K562 (cell line): ENCODE results near the gene FBLN7. TPM values are rescaled to one million over a fixed set of nuclear protein-coding genes. Genes with fewer than 3 reads are reported as not detected.

ENCODE experiments used
- FOXJ2 ChIP-seq: fragments of 200-800 bp; sonication (Bioruptor generic); IDR thresholded peaks from 2 replicates; pipeline ENCODE4 v1.6.1; 2016; ENCODE audit warnings: missing genetic modification characterization, missing compliant biosample characterization
- GABPA ChIP-seq: fragments of 200-800 bp; sonication (Bioruptor generic); conservative IDR thresholded peaks from 2 replicates; pipeline ENCODE4 v1.6.1; 2016; ENCODE audit warnings: low read depth, missing genetic modification characterization, missing compliant biosample characterization
- GTF3C2 ChIP-seq: IDR thresholded peaks from 3 replicates; pipeline ENCODE4 v1.6.1; 2011; ENCODE audit warnings: borderline replicate concordance, mild to moderate bottlenecking, moderate library complexity; ENCODE audit not compliant: insufficient read length; ENCODE audit errors: extremely low read depth
- NUFIP1 ChIP-seq: fragments of 450-650 bp; IDR thresholded peaks from 2 replicates; pipeline ENCODE4 v1.6.1; 2018; ENCODE audit not compliant: partially characterized antibody
- RBM39 ChIP-seq: fragments of 200-400 bp; formaldehyde crosslinking; optimal IDR thresholded peaks from 2 replicates; pipeline ENCODE3; 2018; ENCODE audit warnings: low read depth, low read length
- THRA ChIP-seq: fragments of 450-650 bp; IDR thresholded peaks from 2 replicates; pipeline ENCODE4 v1.6.1; 2017; ENCODE audit warnings: mild to moderate bottlenecking, moderate library complexity
- ZNF23 ChIP-seq: fragments of 250-450 bp; sonication (Bioruptor Pico); IDR thresholded peaks from 2 replicates; pipeline ENCODE4 v1.4.0; 2020; ENCODE audit warnings: mild to moderate bottlenecking
- ZNF449 ChIP-seq: fragments of 250-450 bp; sonication (Bioruptor Pico); IDR thresholded peaks from 2 replicates; pipeline ENCODE4 v1.8.0; 2022; ENCODE audit warnings: moderate library complexity, mild to moderate bottlenecking, inconsistent platforms
- polyA plus RNA-seq, 8 experiments: library from polyadenylated mRNA; depleted of rRNA in 4 of 8; stranded (reverse) in 5 of 8; unstranded in 3 of 8; fragments of >200 nt; fragmentation: Nextera tagmentation in 2 of 8; fragmentation: Illumina TruSeq in 1 of 8; extraction: Ambion mirVana in 2 of 8; extraction: Trizol in 1 of 8; gene quantifications; 2 replicates each; pipeline versions ENCODE4 v1.2.1 to v1.2.3, GENCODE V29; 2011 to 2014; ENCODE audit warnings: inconsistent platforms in 1 of 8, missing spikeins in 1 of 8
- total RNA-seq, 7 experiments: library from RNA; depleted of rRNA in 6 of 7; stranded (reverse); fragments of >200 nt in 6 of 7; fragmentation: Illumina TruSeq in 2 of 7; extraction: Trizol in 2 of 7; gene quantifications; 2 replicates each; pipeline versions ENCODE4 v1.2.1 to v1.2.3, GENCODE V29; 2011 to 2021; ENCODE audit warnings: low replicate concordance in 1 of 7

Gene FBLN7
- total and polyA plus RNA-seq, 9 of the 15 experiments (the other 6 are each of a cell fraction or from before 2014, with no cell fraction given), result 0.13 TPM; not detected in 8

- TF ChIP-seq GTF3C2, result no peak
- no peak for TF ChIP-seq ZNF23 (CRISPR knock-in tag)
- TF ChIP-seq RBM39, result no peak
- TF ChIP-seq FOXJ2, result no peak
- no peak for TF ChIP-seq GABPA
- TF ChIP-seq ZNF449 (CRISPR knock-in tag), result no peak
- TF ChIP-seq THRA, result no peak
- no peak for TF ChIP-seq NUFIP1
Observed at GRCh38 chr2:112134120-112134519, 4.1 kb upstream of the FBLN7 start (continued).
